Activated CD8-positive, alpha-beta T cell treated with anti-CD3 and anti-CD28 coated beads for 36 hours (primary cell): ENCODE data around the gene C9orf43. TPM values are rescaled to one million over a fixed set of nuclear protein-coding genes. Genes with fewer than 3 reads are reported as not detected.

ENCODE experiments used
- ATAC-seq: fragments of 200-7000 bp; cut with Tn5 transposase; one replicate; pipeline ENCODE4 v1.10.0; 2021; ENCODE audit warnings: mild to moderate bottlenecking, moderate library complexity
- CTCF ChIA-PET: fragments of 350-600 bp; sonication (Branson Sonifier 250); formaldehyde crosslinking; loops from one replicate; lab custom pipeline; 2021; ENCODE audit warnings: antibody characterized with exemption; lab: Charles Lee
- POLR2A ChIA-PET: fragments of 350-600 bp; sonication (Branson Sonifier 250); formaldehyde crosslinking; loops from one replicate; lab custom pipeline; 2021; ENCODE audit warnings: antibody characterized with exemption; lab: Charles Lee
- DNase-seq: peaks from one replicate; pipeline ENCODE4 v3.0.0-alpha.2; 2020
- H3K27ac Mint-ChIP-seq: one replicate; pipeline ENCODE4 v1.8.0; 2021; ENCODE audit warnings: mild to moderate bottlenecking, mixed read lengths
- H3K27me3 Mint-ChIP-seq: one replicate; pipeline ENCODE4 v1.8.0; 2021; ENCODE audit warnings: mixed read lengths
- H3K36me3 Mint-ChIP-seq: one replicate; pipeline ENCODE4 v1.8.0; 2021; ENCODE audit warnings: low read depth, mixed read lengths
- H3K4me1 Mint-ChIP-seq: one replicate; pipeline ENCODE4 v1.8.0; 2021; ENCODE audit warnings: low read depth, mixed read lengths
- H3K4me3 Mint-ChIP-seq: one replicate; pipeline ENCODE4 v1.8.0; 2021; ENCODE audit warnings: mild to moderate bottlenecking, moderate library complexity, mixed read lengths
- H3K9me3 Mint-ChIP-seq: one replicate; pipeline ENCODE4 v1.8.0; 2021; ENCODE audit warnings: mixed read lengths
- CTCF ChIP-seq: fragments of 200-600 bp; IDR thresholded peaks from one replicate; pipeline ENCODE4 v1.8.0; 2022; ENCODE audit warnings: antibody characterized with exemption, mild to moderate bottlenecking
- intact Hi-C: fragments of 100-400 bp; cut with micrococcal nuclease; formaldehyde crosslinking; loops from one replicate; pipeline ENCODE4 v1.10.0; 2022
- total RNA-seq, 2 experiments: library from RNA; stranded (reverse); gene quantifications; one replicate each; pipeline ENCODE4 v1.2.3, GENCODE V29; 2021

C9orf43 gene
- total RNA-seq, 2 experiments from 2014 or later = 0.74 to 0.83 TPM

- Mint-ChIP-seq H3K27ac (no peak overlapping the region), H3K36me3 (peaks cover 3% of the 10 kb centered on the region), H3K27me3 (no peaks in the 10 kb centered on the region), H3K4me3 (no peak overlapping the region), H3K4me1 (no peaks in the 10 kb centered on the region), H3K9me3 (no peaks in the 10 kb centered on the region)
- DNase-seq = no peak
- no peak for ATAC-seq
- POLR2A ChIA-PET = interaction anchor here (1.4 kb wide), 1 partner anchor 23 kb away, joined by 5 read pairs; the partner anchor contains the start of genes C9orf43 and POLE3
- CTCF ChIA-PET = interaction anchor here (2.8 kb wide), 1 partner anchor 13 kb away, joined by 17 read pairs; the partner anchor contains the start of gene ALAD
- intact Hi-C loops = no loop called here
- TF ChIP-seq CTCF = no peak
Observed at GRCh38 chr9:113386571-113387393, 23.8 kb upstream of the C9orf43 start.

- Mint-ChIP-seq H3K27ac (no peak overlapping the region), H3K9me3 (no peaks in the 10 kb centered on the region), H3K4me1 (no peaks in the 10 kb centered on the region), H3K36me3 (peaks cover 3% of the 10 kb centered on the region), H3K27me3 (no peaks in the 10 kb centered on the region), H3K4me3 (no peak overlapping the region)
- intact Hi-C loops = no loop called here
- ChIA-PET POLR2A (interaction anchor here (1.4 kb wide), 1 partner anchor 22 kb away, joined by 5 read pairs; the partner anchor contains the start of genes C9orf43 and POLE3), CTCF (interaction anchor here (2.8 kb wide), 1 partner anchor 12 kb away, joined by 17 read pairs; the partner anchor contains the start of gene ALAD)
- no peak for TF ChIP-seq CTCF
- no peak for DNase-seq
- no peak for ATAC-seq
Observed at GRCh38 chr9:113387560-113388230, 22.9 kb upstream of the C9orf43 start.

- DNase-seq = no peak
- H3K27ac Mint-ChIP-seq = no peak overlapping the region
- ChIA-PET POLR2A (no interaction called here), CTCF (no interaction called here)
- no peak for ATAC-seq
- H3K9me3 Mint-ChIP-seq = no peaks in the 10 kb centered on the region
- no peak for TF ChIP-seq CTCF
- no peaks in the 10 kb centered on the region for H3K27me3 Mint-ChIP-seq
- intact Hi-C loops = no loop called here
- H3K4me1 Mint-ChIP-seq = no peaks in the 10 kb centered on the region
- no peak overlapping the region for H3K4me3 Mint-ChIP-seq
- H3K36me3 Mint-ChIP-seq = peaks cover 7% of the 10 kb centered on the region
Observed at GRCh38 chr9:113388833-113389232, 21.7 kb upstream of the C9orf43 start.

GRCh38 chr9:113389451-113389850, 21.1 kb upstream of the C9orf43 start:
- Mint-ChIP-seq H3K27ac (no peak overlapping the region), H3K27me3 (no peaks in the 10 kb centered on the region), H3K36me3 (peaks cover 7% of the 10 kb centered on the region), H3K4me3 (no peak overlapping the region), H3K4me1 (no peaks in the 10 kb centered on the region), H3K9me3 (no peaks in the 10 kb centered on the region)
- ATAC-seq (no peak), DNase-seq (no peak)
- intact Hi-C loops = no loop called here
- ChIA-PET POLR2A (no interaction called here), CTCF (no interaction called here)
- no peak for TF ChIP-seq CTCF
